22Rv1 (cell line): ENCODE measurements around the gene CACNA2D4.

Experiments used
- H3K27ac ChIP-seq: fragments of 450-650 bp; 2 replicates; pipeline ENCODE4 v1.5.1; 2017
- ZFX ChIP-seq: fragments of 450-650 bp; IDR thresholded peaks from 2 replicates; pipeline ENCODE4 v1.6.1; 2017; ENCODE audit warnings: antibody characterized with exemption, borderline replicate concordance
- TF ChIP-seq, protein P1 (sequence below): fragments of 450-650 bp; IDR thresholded peaks from 2 replicates; pipeline ENCODE4 v1.5.1; 2017; ENCODE audit warnings: mild to moderate bottlenecking

The CACNA2D4 gene

DNA sequence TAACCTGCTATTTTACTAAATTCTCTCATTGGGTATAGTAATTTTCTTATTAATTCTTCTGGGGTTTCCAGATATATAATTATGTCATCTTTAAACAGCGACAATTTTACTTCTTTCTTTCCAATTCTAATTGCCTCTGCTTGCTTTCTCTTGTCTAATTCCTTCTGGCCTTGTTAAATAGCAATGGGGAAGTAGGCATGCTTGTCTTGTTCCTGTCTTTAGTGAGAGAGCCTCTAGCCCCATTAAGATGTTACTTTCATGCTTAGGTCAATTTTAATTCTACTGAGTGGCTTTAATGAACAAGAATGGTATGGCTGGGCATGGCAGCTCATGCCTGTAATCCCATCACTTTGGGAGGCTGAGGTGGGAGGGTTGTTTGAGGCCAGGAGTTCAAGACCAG lies 66.4 kb downstream of the CACNA2D4 start:
- TF ChIP-seq, protein P1, sequence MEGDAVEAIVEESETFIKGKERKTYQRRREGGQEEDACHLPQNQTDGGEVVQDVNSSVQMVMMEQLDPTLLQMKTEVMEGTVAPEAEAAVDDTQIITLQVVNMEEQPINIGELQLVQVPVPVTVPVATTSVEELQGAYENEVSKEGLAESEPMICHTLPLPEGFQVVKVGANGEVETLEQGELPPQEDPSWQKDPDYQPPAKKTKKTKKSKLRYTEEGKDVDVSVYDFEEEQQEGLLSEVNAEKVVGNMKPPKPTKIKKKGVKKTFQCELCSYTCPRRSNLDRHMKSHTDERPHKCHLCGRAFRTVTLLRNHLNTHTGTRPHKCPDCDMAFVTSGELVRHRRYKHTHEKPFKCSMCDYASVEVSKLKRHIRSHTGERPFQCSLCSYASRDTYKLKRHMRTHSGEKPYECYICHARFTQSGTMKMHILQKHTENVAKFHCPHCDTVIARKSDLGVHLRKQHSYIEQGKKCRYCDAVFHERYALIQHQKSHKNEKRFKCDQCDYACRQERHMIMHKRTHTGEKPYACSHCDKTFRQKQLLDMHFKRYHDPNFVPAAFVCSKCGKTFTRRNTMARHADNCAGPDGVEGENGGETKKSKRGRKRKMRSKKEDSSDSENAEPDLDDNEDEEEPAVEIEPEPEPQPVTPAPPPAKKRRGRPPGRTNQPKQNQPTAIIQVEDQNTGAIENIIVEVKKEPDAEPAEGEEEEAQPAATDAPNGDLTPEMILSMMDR, result no peak
- no peak for TF ChIP-seq ZFX
- H3K27ac ChIP-seq, result no peak overlapping the region

DNA sequence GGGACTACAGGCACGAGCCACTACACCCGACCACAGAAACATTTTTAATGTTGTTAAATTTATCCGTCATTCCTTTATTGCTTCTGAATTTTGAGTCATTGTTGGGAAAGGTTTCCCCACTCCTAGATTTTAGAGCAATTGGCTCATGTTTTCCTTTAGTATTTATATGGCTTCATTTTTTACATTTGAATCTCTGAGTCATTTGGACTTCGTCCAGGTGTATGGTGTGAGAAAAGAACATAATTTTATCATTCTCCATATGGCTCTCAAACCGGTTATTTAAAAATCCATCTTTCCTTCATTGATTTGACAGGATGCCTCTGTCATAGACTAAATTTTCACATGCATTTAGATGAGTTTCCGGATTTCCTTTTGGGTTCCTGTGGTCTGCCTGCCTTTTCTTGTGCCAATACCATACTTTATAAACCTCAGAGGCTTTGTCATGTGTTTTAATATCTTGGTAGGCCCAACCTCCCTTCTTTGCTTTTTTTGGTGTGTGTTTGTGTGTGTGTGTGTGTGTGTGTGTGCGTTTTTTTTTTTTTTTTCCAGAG lies 67.2 kb downstream of the CACNA2D4 start:
- H3K27ac ChIP-seq, result no peak overlapping the region
- TF ChIP-seq, protein P1, result no peak
- TF ChIP-seq ZFX, result no peak

DNA sequence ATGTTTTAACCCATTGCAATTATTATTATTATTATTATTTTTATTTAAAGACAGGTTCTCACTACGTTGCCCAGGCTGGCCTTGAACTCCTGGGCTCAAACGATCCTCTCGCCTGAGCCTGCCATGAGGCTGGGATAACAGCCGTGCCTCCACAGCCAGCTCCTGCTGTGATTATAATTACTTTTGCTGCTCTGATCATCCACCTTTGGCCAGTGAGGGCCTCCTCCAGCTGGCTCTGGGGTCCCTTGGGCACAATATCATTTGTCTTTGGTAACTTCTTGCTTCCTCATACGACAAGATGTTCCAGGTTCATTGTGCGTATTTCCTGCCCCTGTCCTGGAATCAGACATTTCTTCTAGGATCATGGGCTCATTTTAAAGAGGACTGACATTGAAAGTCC lies 69.7 kb downstream of the CACNA2D4 start:
- TF ChIP-seq, protein P1, result no peak
- no peak for TF ChIP-seq ZFX
- H3K27ac ChIP-seq, result no peak overlapping the region

DNA sequence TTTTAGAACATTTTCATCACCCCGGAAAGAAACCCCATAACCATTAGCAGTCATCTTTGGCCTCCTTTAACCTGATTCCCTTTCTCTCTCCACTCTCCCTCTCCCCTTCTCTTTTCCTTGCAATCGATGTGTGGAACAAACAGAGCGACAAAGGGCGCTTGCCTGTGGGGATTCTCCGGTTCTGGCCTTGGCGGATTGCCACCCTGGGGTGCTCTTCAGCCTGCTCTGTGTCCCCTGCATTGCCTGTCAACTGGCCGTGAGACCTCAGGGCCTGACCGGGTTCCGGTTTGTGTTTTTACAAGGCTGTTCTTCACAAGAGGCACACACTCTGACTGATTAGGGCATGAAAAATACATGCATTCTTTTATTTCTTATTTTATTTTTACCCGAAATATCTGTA lies 70.3 kb downstream of the CACNA2D4 start:
- no peak for TF ChIP-seq ZFX
- TF ChIP-seq, protein P1, result no peak
- no peak overlapping the region for H3K27ac ChIP-seq

DNA sequence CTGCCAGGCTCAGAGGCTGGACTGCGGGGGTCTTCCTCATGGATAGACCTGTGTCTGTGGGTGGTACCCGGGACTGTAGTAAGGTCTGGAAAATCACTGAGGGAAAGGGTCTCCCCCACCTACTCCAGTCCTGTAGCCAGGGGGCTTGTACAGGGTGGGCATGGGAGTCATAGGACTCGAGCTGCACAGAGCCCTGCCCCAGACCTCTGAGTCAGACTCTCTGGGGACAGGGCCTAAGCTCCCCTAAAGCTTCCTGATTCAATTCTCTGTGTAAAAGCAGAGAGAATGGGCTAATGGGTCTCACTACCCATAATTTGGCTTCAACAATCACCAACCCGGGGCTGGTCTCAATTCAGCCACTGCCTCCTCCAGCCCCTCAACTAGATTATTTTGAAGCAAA lies 71.0 kb downstream of the CACNA2D4 start:
- no peak for TF ChIP-seq ZFX
- TF ChIP-seq, protein P1, result no peak
- no peak overlapping the region for H3K27ac ChIP-seq

DNA sequence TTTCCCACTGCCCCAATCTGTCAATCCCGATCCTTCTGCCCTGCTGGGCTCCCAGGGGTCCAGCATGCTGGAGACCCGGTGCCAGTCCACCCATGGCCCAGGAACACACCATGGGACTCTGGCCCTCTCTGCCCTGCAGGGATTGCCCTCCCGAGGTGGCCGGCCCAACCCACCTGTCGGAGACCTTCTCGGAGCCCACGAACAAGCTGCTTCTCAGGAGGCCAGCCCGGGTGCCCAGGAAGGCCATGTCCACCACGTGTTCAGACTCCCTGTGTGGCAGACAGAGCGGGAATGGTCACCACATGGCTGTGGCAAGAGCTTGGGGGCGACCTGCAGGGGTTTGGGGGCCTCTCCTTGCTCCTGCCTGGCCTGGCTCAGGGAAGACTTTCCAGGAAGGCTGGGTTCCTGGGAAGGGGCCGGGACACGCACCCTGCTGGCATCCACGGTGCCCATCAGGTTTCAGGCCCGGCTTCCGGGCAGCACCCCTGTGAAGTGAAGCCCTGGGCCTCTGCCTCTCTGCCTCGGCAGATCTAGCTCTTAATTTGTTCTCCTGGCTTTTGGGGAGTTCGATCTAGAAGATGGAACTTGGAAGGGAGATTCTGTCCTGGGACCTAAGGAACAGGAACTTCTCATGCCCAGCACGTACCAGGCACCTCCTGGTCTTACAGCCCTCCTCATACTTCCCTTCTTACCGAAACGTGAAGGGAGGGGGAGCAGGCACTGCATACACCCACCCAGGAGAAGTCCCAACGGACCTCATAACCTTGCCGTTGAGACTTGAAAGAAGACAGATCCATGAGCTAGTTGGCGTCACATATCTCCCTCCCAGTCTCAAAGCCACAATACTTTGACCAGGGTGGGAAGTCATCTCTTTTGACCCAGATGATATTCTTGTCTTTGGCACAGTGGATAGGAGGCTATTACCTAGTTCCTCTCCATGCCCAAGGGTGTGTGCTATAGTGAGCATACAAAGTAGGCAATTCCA lies 71.7 kb downstream of the CACNA2D4 start:
- TF ChIP-seq ZFX, result no peak
- TF ChIP-seq, protein P1, result no peak
- H3K27ac ChIP-seq, result no peak overlapping the region

DNA sequence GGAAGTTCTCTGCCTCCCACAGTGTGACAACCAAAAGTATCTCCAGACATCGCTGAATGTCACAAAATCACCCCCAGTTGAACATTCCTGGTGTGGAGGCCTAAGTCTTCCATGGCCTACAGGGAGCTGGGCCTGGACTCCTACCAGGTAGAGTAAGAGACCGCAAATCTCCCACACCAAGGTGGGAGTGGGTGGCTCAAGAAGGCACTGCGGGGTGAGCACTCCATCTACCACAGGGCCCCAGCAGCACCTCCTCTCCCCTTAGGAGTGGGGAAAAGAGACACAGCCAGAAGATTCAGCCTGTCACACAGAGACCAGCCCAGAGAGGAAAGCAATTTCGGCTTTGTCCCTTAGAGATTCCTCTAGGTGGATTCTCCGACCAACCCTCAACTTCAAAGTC lies 72.6 kb downstream of the CACNA2D4 start:
- TF ChIP-seq, protein P1, result no peak
- no peak for TF ChIP-seq ZFX
- H3K27ac ChIP-seq, result no peak overlapping the region
